ENCODE results near the gene SCGB1C1.

Gene SCGB1C1

GRCh38 chr11:206526-207207 is 13.8 kb downstream of the SCGB1C1 start:
- Histone ChIP-seq H3K36me3 (ENCODE audit: control insufficient read depth, low read depth, low read length) (peaks cover 27% of the 10 kb centered on the region), H3K9me3 (ENCODE audit: control insufficient read depth, low read depth, low read length) (no peaks in the 10 kb centered on the region), H3K4me1 (ENCODE audit: control insufficient read depth, low read depth, low read length) (no peaks in the 10 kb centered on the region), H3K27ac (ENCODE audit: low read length) (no peak overlapping the region), H3K4me3 (ENCODE audit: low read length) (peak overlapping the region; percentile 93), H3K27me3 (ENCODE audit: control insufficient read depth, insufficient read depth, low read length) (no peaks in the 10 kb centered on the region), H3K9ac (ENCODE audit: low read length) (peak overlapping the region; percentile 78)

GRCh38 chr11:207208-207862 is 14.5 kb downstream of the SCGB1C1 start, which contains the start of the genes BET1L and RIC8A:
TSS of gene BET1L (minus strand) at chr11:207399. CDS start at chr11:207321, 78 bp downstream.
TSS of gene RIC8A (plus strand) at chr11:207708. CDS start at chr11:208855, 1,147 bp downstream.
- H3K4me3 ChIP-seq (ENCODE audit: low read length) = peak within 1 kb of the TSS; percentile 93
- no peaks in the 10 kb centered on the region for H3K27me3 ChIP-seq (ENCODE audit: control insufficient read depth, insufficient read depth, low read length)
- H3K36me3 ChIP-seq (ENCODE audit: control insufficient read depth, low read depth, low read length) = peaks cover 34% of the 10 kb centered on the region
- H3K9ac ChIP-seq (ENCODE audit: low read length) = peak within 1 kb of the TSS; percentile 78
- peak within 1 kb of the TSS; percentile 1 for H3K27ac ChIP-seq (ENCODE audit: low read length)
- H3K4me1 ChIP-seq (ENCODE audit: control insufficient read depth, low read depth, low read length) = no peaks in the 10 kb centered on the region
- H3K9me3 ChIP-seq (ENCODE audit: control insufficient read depth, low read depth, low read length) = no peaks in the 10 kb centered on the region

- peaks cover 39% of the 10 kb centered on the region for H3K36me3 ChIP-seq (ENCODE audit: control insufficient read depth, low read depth, low read length)
- no peaks in the 10 kb centered on the region for H3K9me3 ChIP-seq (ENCODE audit: control insufficient read depth, low read depth, low read length)
- H3K27ac ChIP-seq (ENCODE audit: low read length) = peak overlapping the region; percentile 1
- H3K4me1 ChIP-seq (ENCODE audit: control insufficient read depth, low read depth, low read length) = no peaks in the 10 kb centered on the region
- no peaks in the 10 kb centered on the region for H3K27me3 ChIP-seq (ENCODE audit: control insufficient read depth, insufficient read depth, low read length)
- peak overlapping the region; percentile 93 for H3K4me3 ChIP-seq (ENCODE audit: low read length)
- H3K9ac ChIP-seq (ENCODE audit: low read length) = peak overlapping the region; percentile 78
Measured at GRCh38 chr11:207863-208180, 14.9 kb downstream of the SCGB1C1 start.

GRCh38 chr11:208181-208916 is 15.5 kb downstream of the SCGB1C1 start:
- H3K27ac ChIP-seq (ENCODE audit: low read length) = peak overlapping the region; percentile 1
- peak overlapping the region; percentile 78 for H3K9ac ChIP-seq (ENCODE audit: low read length)
- peak overlapping the region; percentile 93 for H3K4me3 ChIP-seq (ENCODE audit: low read length)
- no peaks in the 10 kb centered on the region for H3K4me1 ChIP-seq (ENCODE audit: control insufficient read depth, low read depth, low read length)
- H3K9me3 ChIP-seq (ENCODE audit: control insufficient read depth, low read depth, low read length) = no peaks in the 10 kb centered on the region
- no peaks in the 10 kb centered on the region for H3K27me3 ChIP-seq (ENCODE audit: control insufficient read depth, insufficient read depth, low read length)
- H3K36me3 ChIP-seq (ENCODE audit: control insufficient read depth, low read depth, low read length) = peaks cover 44% of the 10 kb centered on the region

GRCh38 chr11:208917-209260 is 16.0 kb downstream of the SCGB1C1 start:
- Histone ChIP-seq H3K4me1 (ENCODE audit: control insufficient read depth, low read depth, low read length) (no peaks in the 10 kb centered on the region), H3K36me3 (ENCODE audit: control insufficient read depth, low read depth, low read length) (peaks cover 45% of the 10 kb centered on the region)

GRCh38 chr11:209275-210121 is 16.6 kb downstream of the SCGB1C1 start:
- H3K36me3 ChIP-seq (ENCODE audit: control insufficient read depth, low read depth, low read length) = peaks cover 47% of the 10 kb centered on the region
- H3K9ac ChIP-seq (ENCODE audit: low read length) = peak overlapping the region; percentile 78
- peak overlapping the region; percentile 93 for H3K4me3 ChIP-seq (ENCODE audit: low read length)
- no peak overlapping the region for H3K27ac ChIP-seq (ENCODE audit: low read length)
- H3K9me3 ChIP-seq (ENCODE audit: control insufficient read depth, low read depth, low read length) = no peaks in the 10 kb centered on the region
- H3K4me1 ChIP-seq (ENCODE audit: control insufficient read depth, low read depth, low read length) = no peaks in the 10 kb centered on the region
- no peaks in the 10 kb centered on the region for H3K27me3 ChIP-seq (ENCODE audit: control insufficient read depth, insufficient read depth, low read length)

More at GRCh38 chr11:208917-209260, 16.0 kb downstream of the SCGB1C1 start:
- Histone ChIP-seq H3K4me3 (ENCODE audit: low read length) (peak overlapping the region; percentile 93), H3K27ac (ENCODE audit: low read length) (no peak overlapping the region), H3K9ac (ENCODE audit: low read length) (peak overlapping the region; percentile 78), H3K9me3 (ENCODE audit: control insufficient read depth, low read depth, low read length) (no peaks in the 10 kb centered on the region), H3K27me3 (ENCODE audit: control insufficient read depth, insufficient read depth, low read length) (no peaks in the 10 kb centered on the region)

GRCh38 chr11:210122-210802 is 17.4 kb downstream of the SCGB1C1 start:
- Histone ChIP-seq H3K27ac (ENCODE audit: low read length) (no peak overlapping the region), H3K9me3 (ENCODE audit: control insufficient read depth, low read depth, low read length) (no peaks in the 10 kb centered on the region), H3K27me3 (ENCODE audit: control insufficient read depth, insufficient read depth, low read length) (no peaks in the 10 kb centered on the region), H3K4me1 (ENCODE audit: control insufficient read depth, low read depth, low read length) (no peaks in the 10 kb centered on the region), H3K36me3 (ENCODE audit: control insufficient read depth, low read depth, low read length) (peaks cover 51% of the 10 kb centered on the region), H3K4me3 (ENCODE audit: low read length) (no peak overlapping the region), H3K9ac (ENCODE audit: low read length) (no peak overlapping the region)

- H3K4me3 ChIP-seq (ENCODE audit: low read length) = no peak overlapping the region
- H3K9ac ChIP-seq (ENCODE audit: low read length) = no peak overlapping the region
- no peak overlapping the region for H3K27ac ChIP-seq (ENCODE audit: low read length)
- H3K9me3 ChIP-seq (ENCODE audit: control insufficient read depth, low read depth, low read length) = no peaks in the 10 kb centered on the region
- no peaks in the 10 kb centered on the region for H3K4me1 ChIP-seq (ENCODE audit: control insufficient read depth, low read depth, low read length)
- H3K36me3 ChIP-seq (ENCODE audit: control insufficient read depth, low read depth, low read length) = peaks cover 54% of the 10 kb centered on the region
- H3K27me3 ChIP-seq (ENCODE audit: control insufficient read depth, insufficient read depth, low read length) = no peaks in the 10 kb centered on the region
Measured at GRCh38 chr11:210803-211180, 17.9 kb downstream of the SCGB1C1 start.

- H3K4me3 ChIP-seq (ENCODE audit: low read length) = no peak overlapping the region
- H3K9me3 ChIP-seq (ENCODE audit: control insufficient read depth, low read depth, low read length) = no peaks in the 10 kb centered on the region
- no peak overlapping the region for H3K27ac ChIP-seq (ENCODE audit: low read length)
- H3K4me1 ChIP-seq (ENCODE audit: control insufficient read depth, low read depth, low read length) = no peaks in the 10 kb centered on the region
- peaks cover 54% of the 10 kb centered on the region for H3K36me3 ChIP-seq (ENCODE audit: control insufficient read depth, low read depth, low read length)
- no peak overlapping the region for H3K9ac ChIP-seq (ENCODE audit: low read length)
- no peaks in the 10 kb centered on the region for H3K27me3 ChIP-seq (ENCODE audit: control insufficient read depth, insufficient read depth, low read length)
Measured at GRCh38 chr11:211295-211694, 18.4 kb downstream of the SCGB1C1 start.

- Histone ChIP-seq H3K36me3 (ENCODE audit: control insufficient read depth, low read depth, low read length) (peaks cover 54% of the 10 kb centered on the region), H3K27ac (ENCODE audit: low read length) (no peak overlapping the region), H3K4me3 (ENCODE audit: low read length) (no peak overlapping the region), H3K4me1 (ENCODE audit: control insufficient read depth, low read depth, low read length) (no peaks in the 10 kb centered on the region), H3K9ac (ENCODE audit: low read length) (no peak overlapping the region), H3K27me3 (ENCODE audit: control insufficient read depth, insufficient read depth, low read length) (no peaks in the 10 kb centered on the region), H3K9me3 (ENCODE audit: control insufficient read depth, low read depth, low read length) (no peaks in the 10 kb centered on the region)
Measured at GRCh38 chr11:211741-212140, 18.9 kb downstream of the SCGB1C1 start.

Measured in iPS-18a (cell line).